GM21526 (cell line): ENCODE measurements around the gene TAX1BP3.

Source experiments
- ATAC-seq: cut with Tn5 transposase; IDR thresholded peaks from one replicate; pipeline ENCODE4 v1.9.1; 2021; ENCODE audit warnings: moderate library complexity; ENCODE audit not compliant: unreplicated experiment, low FRiP score

The TAX1BP3 gene

GRCh38 chr17:3632287-3632686, 36.1 kb downstream of the TAX1BP3 start:
- ATAC-seq = no peak

GRCh38 chr17:3630781-3631180, 37.6 kb downstream of the TAX1BP3 start:
- ATAC-seq = no peak

GRCh38 chr17:3627769-3628167, 40.6 kb downstream of the TAX1BP3 start:
- no peak for ATAC-seq

GRCh38 chr17:3626831-3627768, 41.3 kb downstream of the TAX1BP3 start:
- ATAC-seq = no peak

- no peak for ATAC-seq
Observed at GRCh38 chr17:3622977-3623594, 45.3 kb downstream of the TAX1BP3 start.

- ATAC-seq = no peak
Observed at GRCh38 chr17:3621146-3621720, 47.1 kb downstream of the TAX1BP3 start.

- ATAC-seq = no peak
Observed at GRCh38 chr17:3615160-3615870, 53.1 kb downstream of the TAX1BP3 start.

- ATAC-seq = no peak
Observed at GRCh38 chr17:3613124-3613523, 55.3 kb downstream of the TAX1BP3 start.
